Esophagus muscularis mucosa (tissue), 4 donors: ENCODE measurements around the gene VPS9D1. TPM values are rescaled to one million over a fixed set of nuclear protein-coding genes. Genes with fewer than 3 reads are reported as not detected.

Experiments used
- DNase-seq: peaks from one replicate; pipeline ENCODE4 v3.0.0-alpha.2; 2017; ENCODE audit errors: extremely low spot score
- H3K27ac ChIP-seq, 4 donors: fragments of 200-600 bp; sonication (generic); replicated peaks in 1 of 4; 1 replicate in 3 of 4; 2 replicates in 1 of 4; pipeline ENCODE4 v1.5.1; 2016 to 2019; ENCODE audit warnings: mild to moderate bottlenecking in 1 of 4
- H3K27me3 ChIP-seq, 4 donors: fragments of 200-600 bp; sonication (generic); one replicate each; pipeline versions ENCODE4 v1.5.1 to v1.6.0; 2016 to 2019
- H3K36me3 ChIP-seq, 4 donors: fragments of 200-600 bp; sonication (generic); one replicate each; pipeline ENCODE4 v1.5.1; 2016 to 2019
- H3K4me1 ChIP-seq, 4 donors: fragments of 200-600 bp; sonication (generic); one replicate each; pipeline ENCODE4 v1.5.1; 2016 to 2019
- H3K4me3 ChIP-seq, 4 donors: fragments of 200-600 bp; sonication (generic); 1 replicate in 2 of 4; 2 replicates in 2 of 4; pipeline ENCODE4 v1.5.1; 2016 to 2019; ENCODE audit warnings: mild to moderate bottlenecking in 4 of 4, moderate library complexity in 1 of 4
- H3K9me3 ChIP-seq, 4 donors: fragments of 200-600 bp; sonication (generic); 1 replicate in 3 of 4; 2 replicates in 1 of 4; pipeline ENCODE4 v1.5.1; 2016 to 2019
- CTCF ChIP-seq, 3 experiments: fragments of 200-600 bp in 2 of 3; fragments of 450-650 bp in 1 of 3; sonication (generic) in 2 of 3; IDR thresholded peaks; one replicate each; pipeline ENCODE4 v1.5.1; 2017 to 2019; ENCODE audit warnings: antibody characterized with exemption in 3 of 3, mild to moderate bottlenecking in 2 of 3, moderate library complexity in 1 of 3
- EP300 ChIP-seq: sonication (generic); formaldehyde crosslinking; IDR thresholded peaks from one replicate; pipeline ENCODE4 v1.6.1; 2017; ENCODE audit warnings: antibody characterized with exemption
- POLR2A ChIP-seq: fragments of 450-650 bp; IDR thresholded peaks from one replicate; pipeline ENCODE4 v1.6.1; 2017; ENCODE audit warnings: antibody characterized with exemption, moderate library complexity, mild to moderate bottlenecking, low read depth
- POLR2AphosphoS5 ChIP-seq, 2 donors: sonication (generic); formaldehyde crosslinking; IDR thresholded peaks; one replicate each; pipeline ENCODE4 v1.6.1; 2017; ENCODE audit warnings: antibody characterized with exemption in 2 of 2
- WGBS: methylation state at CpG from one replicate; pipeline ENCODE4 v1.1.5; 2018; 5-methylcytosine and 5-hydroxymethylcytosine counted together
- intact Hi-C: fragments of 100-400 bp; cut with DNase I; formaldehyde crosslinking; loops from one replicate; pipeline ENCODE4 v1.15.1; 2023
- total RNA-seq, 4 donors: library from RNA; depleted of rRNA; stranded (reverse); fragments of >200 nt; gene quantifications; one replicate each; pipeline versions ENCODE4 v1.1.0 to v1.2.1, GENCODE V29; 2016

The VPS9D1 gene
- total RNA-seq, 4 donors from 2014 or later = 4.6 to 10.2 (median 7.1) TPM

DNA sequence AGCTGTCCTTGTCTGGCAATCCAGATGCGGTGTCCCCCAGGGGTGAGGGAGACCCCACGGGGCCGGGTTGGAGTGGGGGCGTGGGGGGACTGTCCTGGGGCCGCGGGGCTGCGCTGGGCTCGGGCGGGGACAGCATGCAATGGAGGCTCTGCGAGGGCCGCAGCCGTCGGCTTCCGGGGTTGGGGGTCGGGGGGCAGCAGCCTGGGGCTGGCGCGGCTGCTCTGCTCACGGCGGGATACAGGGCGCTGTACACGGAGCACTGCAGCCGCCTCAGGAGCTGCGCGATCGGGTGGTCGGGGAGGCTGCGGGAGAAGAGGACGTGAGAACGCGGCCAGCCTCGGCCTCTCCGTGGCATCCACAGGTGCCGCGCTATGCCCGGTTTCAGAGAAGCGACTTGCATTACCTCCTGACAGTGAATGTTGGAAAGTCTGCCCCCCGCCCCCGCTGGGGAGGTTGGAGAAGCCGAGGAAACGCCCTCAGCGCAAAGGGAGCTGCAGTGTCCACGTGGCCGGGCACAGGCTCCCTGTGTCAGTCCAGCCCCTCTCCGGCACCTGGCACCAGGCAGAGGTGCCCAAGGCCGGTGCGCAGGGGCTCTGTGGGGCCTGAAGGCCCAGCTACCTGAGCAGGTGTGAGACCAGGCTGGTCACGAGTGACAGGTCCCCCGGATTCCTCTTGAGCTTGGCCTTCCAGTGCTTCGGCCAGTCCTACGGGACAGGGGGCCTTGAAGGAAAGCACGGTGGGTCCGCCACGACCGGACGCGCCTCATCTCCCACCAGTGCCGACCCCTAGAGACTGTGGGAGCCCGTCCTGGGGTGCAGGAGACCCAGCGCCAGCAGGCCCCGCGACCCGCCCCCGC, 9.8 kb downstream of the VPS9D1 start:
- TF ChIP-seq EP300 (no peak), POLR2A (no peak), POLR2AphosphoS5 (IDR thresholded peaks at IDR 0.05) (no peak), CTCF (IDR thresholded peaks at IDR 0.05) (no peak)
- Histone ChIP-seq H3K36me3 (peaks cover 0 to 10% (median 4%) of the 10 kb centered on the region in 4 donors), H3K27me3 (peaks cover 0 to 18% (median 3%) of the 10 kb centered on the region in 4 donors), H3K27ac (no peak overlapping the region), H3K9me3 (no peaks in the 10 kb centered on the region), H3K4me3 (no peak overlapping the region), H3K4me1 (peaks cover 0 to 22% (median 17%) of the 10 kb centered on the region in 4 donors)
- DNase-seq = no peak
- WGBS = 79% methylated on average over 31 of the region's 63 CpGs
- intact Hi-C loops = no loop called here

DNA sequence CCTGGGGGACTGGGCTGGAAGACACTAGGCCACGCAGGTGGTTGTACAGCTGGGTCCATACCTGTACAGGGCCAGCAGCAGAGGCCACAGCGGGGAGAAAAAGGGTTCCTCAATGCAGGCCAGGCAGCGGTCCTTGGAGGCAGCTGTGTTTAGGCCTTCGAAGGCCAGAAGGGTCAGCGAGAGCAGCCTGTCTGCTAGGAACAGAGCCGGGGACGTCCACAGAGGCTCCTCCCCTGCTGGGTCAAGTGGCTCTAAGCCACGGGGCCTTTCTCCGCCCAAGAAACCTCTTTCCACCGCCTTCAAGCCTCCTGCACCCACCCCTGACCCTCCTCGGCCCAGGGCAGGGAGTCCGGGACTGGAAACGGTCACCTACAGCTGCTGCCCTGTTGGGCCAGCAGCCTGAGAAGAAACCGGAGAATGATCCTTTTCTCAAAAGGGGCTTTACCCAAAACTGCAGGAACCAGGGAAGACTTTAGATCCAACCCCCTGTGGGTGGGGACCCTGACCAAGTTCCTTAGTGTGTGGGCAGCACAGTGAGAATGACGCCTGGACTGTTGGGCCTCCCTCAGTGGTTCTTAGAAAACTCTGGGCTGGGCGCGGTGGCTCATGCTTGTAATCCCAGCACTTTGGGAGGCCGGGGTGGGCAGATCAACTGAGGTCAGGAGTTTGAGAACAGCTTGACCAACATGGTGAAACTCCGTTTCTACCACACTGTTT, 10.8 kb downstream of the VPS9D1 start:
- TF ChIP-seq CTCF (IDR thresholded peaks at IDR 0.05) (no peak), POLR2A (no peak), POLR2AphosphoS5 (IDR thresholded peaks at IDR 0.05) (no peak), EP300 (no peak)
- WGBS = 83% methylated on average over 19 of the region's 19 CpGs
- H3K36me3 ChIP-seq = peaks cover 0 to 7% (median 2%) of the 10 kb centered on the region in 4 donors
- no peak for DNase-seq
- H3K27me3 ChIP-seq = peaks cover 0 to 18% (median 3%) of the 10 kb centered on the region in 4 donors
- no peak overlapping the region for H3K4me3 ChIP-seq
- no peak overlapping the region for H3K27ac ChIP-seq
- peaks cover 0 to 28% (median 22%) of the 10 kb centered on the region in 4 donors for H3K4me1 ChIP-seq
- H3K9me3 ChIP-seq = no peaks in the 10 kb centered on the region
- intact Hi-C loops = loop anchor here (10.0 kb wide), 1 partner anchor 155 kb away; no protein-coding TSS in a partner anchor

DNA sequence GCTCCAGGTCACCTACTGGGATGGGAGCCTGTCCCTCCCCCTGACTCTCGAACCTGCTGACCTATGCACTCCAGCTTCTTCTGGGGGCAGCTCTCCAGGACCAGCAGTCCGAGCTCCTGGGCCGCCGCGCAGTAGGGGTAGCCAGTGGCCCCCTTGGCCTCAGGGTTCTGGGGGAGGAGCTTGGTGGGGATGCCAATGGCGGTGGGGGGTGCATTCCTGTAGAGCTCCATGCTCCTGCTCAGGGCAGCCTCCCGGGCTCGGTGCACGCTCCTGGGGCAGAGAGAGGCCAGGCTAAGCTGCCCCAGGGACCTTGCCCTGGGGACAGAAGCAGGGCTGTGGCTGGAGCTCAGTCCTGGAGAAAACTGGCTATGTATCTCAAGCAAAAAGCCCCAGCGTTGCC, 11.5 kb downstream of the VPS9D1 start:
- no peak overlapping the region for H3K4me3 ChIP-seq
- TF ChIP-seq CTCF (IDR thresholded peaks at IDR 0.05) (no peak), POLR2A (no peak), EP300 (no peak), POLR2AphosphoS5 (IDR thresholded peaks at IDR 0.05) (no peak)
- H3K36me3 ChIP-seq = peaks cover 0 to 7% (median 2%) of the 10 kb centered on the region in 4 donors
- 80% methylated on average over 9 of the region's 10 CpGs for WGBS
- peaks cover 0 to 28% (median 22%) of the 10 kb centered on the region in 4 donors for H3K4me1 ChIP-seq
- peaks cover 0 to 18% (median 3%) of the 10 kb centered on the region in 4 donors for H3K27me3 ChIP-seq
- no peak overlapping the region for H3K27ac ChIP-seq
- H3K9me3 ChIP-seq = no peaks in the 10 kb centered on the region
- no peak for DNase-seq
- intact Hi-C loops = loop anchor here (10.0 kb wide), 1 partner anchor 156 kb away; no protein-coding TSS in a partner anchor

DNA sequence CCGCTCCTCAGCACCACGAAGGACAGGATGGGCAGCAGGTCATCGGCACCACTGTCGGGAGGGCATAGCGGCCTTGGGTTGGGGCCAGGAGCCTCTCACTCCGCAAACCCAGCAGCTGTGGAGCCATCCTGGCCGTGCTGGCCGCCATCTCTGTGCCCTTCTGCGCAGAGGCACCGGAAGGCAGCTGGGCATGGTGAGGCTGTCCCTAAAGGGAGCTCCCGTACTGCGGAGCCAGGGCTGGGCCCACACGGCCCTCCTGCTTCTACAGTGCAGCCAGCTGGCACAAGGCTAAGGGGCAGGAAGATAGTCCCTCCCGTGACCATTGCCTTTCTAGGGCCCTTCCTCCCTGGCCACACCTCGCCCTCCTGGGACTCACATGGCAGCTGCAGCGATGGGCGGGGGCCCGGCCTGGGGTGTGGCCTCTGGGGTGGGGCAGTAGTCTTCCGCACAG, 12.2 kb downstream of the VPS9D1 start:
- H3K4me1 ChIP-seq = peaks cover 0 to 28% (median 22%) of the 10 kb centered on the region in 4 donors
- no peak overlapping the region for H3K4me3 ChIP-seq
- H3K9me3 ChIP-seq = no peaks in the 10 kb centered on the region
- TF ChIP-seq CTCF (IDR thresholded peaks at IDR 0.05) = no peak
- TF ChIP-seq EP300 = no peak
- no peak for TF ChIP-seq POLR2A
- no peak for TF ChIP-seq POLR2AphosphoS5 (IDR thresholded peaks at IDR 0.05)
- DNase-seq = no peak
- peaks cover 0 to 18% (median 3%) of the 10 kb centered on the region in 4 donors for H3K27me3 ChIP-seq
- peaks cover 0 to 7% (median 2%) of the 10 kb centered on the region in 4 donors for H3K36me3 ChIP-seq
- no peak overlapping the region for H3K27ac ChIP-seq
- intact Hi-C loops = loop anchor here (10.0 kb wide), 1 partner anchor 156 kb away; no protein-coding TSS in a partner anchor
- WGBS = 100% methylated on average over 2 of the region's 19 CpGs
